Measurements from ENCODE around the gene TBC1D1.

Gene TBC1D1

GRCh38 chr4:38073596-38074234, 182.8 kb downstream of the TBC1D1 start:
- Histone ChIP-seq H3K27me3 (replicated peaks; ENCODE audit: control insufficient read depth, insufficient read depth, low read length) (no peaks in the 10 kb centered on the region), H3K4me3 (replicated peaks; ENCODE audit: low read depth, low read length) (no peak overlapping the region), H3K36me3 (ENCODE audit: control insufficient read depth, insufficient read depth, low read length) (peaks cover 2% of the 10 kb centered on the region)
- no peak for DNase-seq (ENCODE audit: extremely low read depth, insufficient read length)
- no peak for TF ChIP-seq CTCF (IDR thresholded peaks at IDR 0.05; ENCODE audit: insufficient read depth, low read length, poor library complexity, severe bottlenecking)

GRCh38 chr4:38075370-38076152, 184.7 kb downstream of the TBC1D1 start:
- DNase-seq (ENCODE audit: extremely low read depth, insufficient read length): no peak
- H3K4me3 ChIP-seq (replicated peaks; ENCODE audit: low read depth, low read length): no peak overlapping the region
- no peaks in the 10 kb centered on the region for H3K27me3 ChIP-seq (replicated peaks; ENCODE audit: control insufficient read depth, insufficient read depth, low read length)
- peaks cover 2% of the 10 kb centered on the region; the same call in 1 of the 2 replicates for H3K36me3 ChIP-seq (ENCODE audit: control insufficient read depth, insufficient read depth, low read length)
- no peak for TF ChIP-seq CTCF (IDR thresholded peaks at IDR 0.05; ENCODE audit: insufficient read depth, low read length, poor library complexity, severe bottlenecking)

- no peaks in the 10 kb centered on the region for H3K27me3 ChIP-seq (replicated peaks; ENCODE audit: control insufficient read depth, insufficient read depth, low read length)
- H3K36me3 ChIP-seq (ENCODE audit: control insufficient read depth, insufficient read depth, low read length): peaks cover 2% of the 10 kb centered on the region; the same call in 1 of the 2 replicates
- no peak for TF ChIP-seq CTCF (IDR thresholded peaks at IDR 0.05; ENCODE audit: insufficient read depth, low read length, poor library complexity, severe bottlenecking)
- no peak for DNase-seq (ENCODE audit: extremely low read depth, insufficient read length)
- H3K4me3 ChIP-seq (replicated peaks; ENCODE audit: low read depth, low read length): no peak overlapping the region
These were observed 185.3 kb downstream of the TBC1D1 start for GRCh38 chr4:38076153-38076669.

GRCh38 chr4:38077791-38078489, 187.1 kb downstream of the TBC1D1 start:
- TF ChIP-seq CTCF (IDR thresholded peaks at IDR 0.05; ENCODE audit: insufficient read depth, low read length, poor library complexity, severe bottlenecking): no peak
- Histone ChIP-seq H3K27me3 (replicated peaks; ENCODE audit: control insufficient read depth, insufficient read depth, low read length) (no peaks in the 10 kb centered on the region), H3K4me3 (replicated peaks; ENCODE audit: low read depth, low read length) (no peak overlapping the region), H3K36me3 (ENCODE audit: control insufficient read depth, insufficient read depth, low read length) (peaks cover 2% of the 10 kb centered on the region; the same call in 1 of the 2 replicates)
- DNase-seq (ENCODE audit: extremely low read depth, insufficient read length): no peak

- no peak for TF ChIP-seq CTCF (IDR thresholded peaks at IDR 0.05; ENCODE audit: insufficient read depth, low read length, poor library complexity, severe bottlenecking)
- Histone ChIP-seq H3K27me3 (replicated peaks; ENCODE audit: control insufficient read depth, insufficient read depth, low read length) (no peaks in the 10 kb centered on the region), H3K4me3 (replicated peaks; ENCODE audit: low read depth, low read length) (no peak overlapping the region), H3K36me3 (ENCODE audit: control insufficient read depth, insufficient read depth, low read length) (peaks cover 2% of the 10 kb centered on the region; the same call in 1 of the 2 replicates)
- no peak for DNase-seq (ENCODE audit: extremely low read depth, insufficient read length)
These were observed 187.9 kb downstream of the TBC1D1 start for GRCh38 chr4:38078590-38079421.
